ENCODE measurements around the gene NRTN.
A peak's percentile ranks its signal among the peaks of the same experiment; 100 is the strongest.

NRTN gene

DNA sequence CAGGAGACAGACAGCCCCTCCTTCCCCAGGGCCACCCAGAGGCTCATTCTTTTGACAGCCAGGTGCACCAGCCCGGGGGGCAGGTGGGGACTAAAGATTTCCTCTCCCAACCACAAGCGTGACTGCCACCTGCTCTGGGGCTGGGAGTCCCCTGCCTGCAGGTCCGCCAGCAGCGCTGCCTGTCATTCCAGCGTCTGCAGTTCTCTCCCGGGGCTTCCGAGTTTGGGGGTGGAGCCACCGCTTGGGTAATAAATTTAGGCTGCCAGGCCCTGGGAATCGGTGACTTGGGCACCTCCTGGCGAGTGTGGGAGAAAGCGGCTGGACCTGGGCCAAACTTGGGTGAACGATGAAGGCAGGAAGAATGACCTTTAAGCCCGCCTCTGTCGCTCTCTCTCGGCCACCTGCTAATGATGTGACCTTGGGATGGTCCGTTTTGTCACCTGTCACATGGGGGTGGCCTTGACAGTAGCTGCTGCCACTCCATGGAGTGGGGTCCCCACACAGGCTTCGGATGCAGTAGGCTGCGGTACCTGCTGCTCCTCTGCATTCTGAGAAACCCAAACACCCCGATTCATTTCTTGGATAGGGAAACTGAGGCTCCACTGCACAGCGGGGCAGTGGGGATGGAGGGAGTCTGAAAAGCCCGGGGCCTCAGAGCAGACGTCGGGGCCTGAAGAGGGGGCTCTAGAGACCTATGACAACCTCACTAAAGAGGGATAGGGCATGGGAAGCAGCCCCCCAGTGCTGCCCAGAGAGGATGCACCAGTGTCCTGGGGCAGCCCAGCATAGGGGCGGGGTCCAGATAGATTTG, 21.9 kb downstream of the NRTN start:
- no peak for DNase-seq
- no peak overlapping the region for H3K27ac ChIP-seq
- H3K36me3 ChIP-seq (replicated peaks): no peaks in the 10 kb centered on the region
- in situ Hi-C loops (cut with HindIII; ENCODE audit: low pct_ligation_motif_present, low sequenced_read_pairs): no loop called here
- TF ChIP-seq, protein P1, sequence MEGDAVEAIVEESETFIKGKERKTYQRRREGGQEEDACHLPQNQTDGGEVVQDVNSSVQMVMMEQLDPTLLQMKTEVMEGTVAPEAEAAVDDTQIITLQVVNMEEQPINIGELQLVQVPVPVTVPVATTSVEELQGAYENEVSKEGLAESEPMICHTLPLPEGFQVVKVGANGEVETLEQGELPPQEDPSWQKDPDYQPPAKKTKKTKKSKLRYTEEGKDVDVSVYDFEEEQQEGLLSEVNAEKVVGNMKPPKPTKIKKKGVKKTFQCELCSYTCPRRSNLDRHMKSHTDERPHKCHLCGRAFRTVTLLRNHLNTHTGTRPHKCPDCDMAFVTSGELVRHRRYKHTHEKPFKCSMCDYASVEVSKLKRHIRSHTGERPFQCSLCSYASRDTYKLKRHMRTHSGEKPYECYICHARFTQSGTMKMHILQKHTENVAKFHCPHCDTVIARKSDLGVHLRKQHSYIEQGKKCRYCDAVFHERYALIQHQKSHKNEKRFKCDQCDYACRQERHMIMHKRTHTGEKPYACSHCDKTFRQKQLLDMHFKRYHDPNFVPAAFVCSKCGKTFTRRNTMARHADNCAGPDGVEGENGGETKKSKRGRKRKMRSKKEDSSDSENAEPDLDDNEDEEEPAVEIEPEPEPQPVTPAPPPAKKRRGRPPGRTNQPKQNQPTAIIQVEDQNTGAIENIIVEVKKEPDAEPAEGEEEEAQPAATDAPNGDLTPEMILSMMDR (IDR thresholded peaks at IDR 0.05; ENCODE audit: low read depth, low read length, missing control alignments): no peak
- H3K4me3 ChIP-seq (ENCODE audit: low read depth, low read length): no peak overlapping the region
- H3K27me3 ChIP-seq (replicated peaks): peaks cover 2% of the 10 kb centered on the region

DNA sequence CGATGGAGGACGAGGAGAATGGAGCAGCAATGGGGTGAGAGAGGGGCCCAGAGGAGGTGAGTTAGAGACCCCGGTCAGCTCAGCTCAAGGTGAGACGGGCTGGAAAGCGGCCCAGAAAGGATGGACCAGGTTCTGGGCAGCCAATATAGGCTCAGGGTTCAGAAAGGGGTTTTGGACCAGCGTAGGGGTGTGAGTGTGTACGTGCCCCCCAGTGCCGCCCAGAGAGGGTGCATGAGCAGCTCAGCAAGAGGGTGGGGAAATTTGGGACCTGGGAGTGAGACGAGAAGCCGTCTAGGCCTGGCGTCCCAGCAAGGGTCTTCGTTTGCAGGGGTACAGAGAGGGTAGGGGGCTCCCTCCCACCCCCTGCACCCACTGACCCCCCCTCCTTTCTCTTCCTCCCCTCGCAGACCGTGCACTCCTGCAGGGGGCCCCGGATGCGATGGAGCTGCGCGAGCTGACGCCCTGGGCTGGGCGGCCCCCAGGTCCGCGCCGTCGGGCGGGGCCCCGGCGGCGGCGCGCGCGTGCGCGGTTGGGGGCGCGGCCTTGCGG, 22.5 kb downstream of the NRTN start:
- Histone ChIP-seq H3K27ac (no peak overlapping the region), H3K36me3 (replicated peaks) (no peaks in the 10 kb centered on the region), H3K27me3 (replicated peaks) (peaks cover 2% of the 10 kb centered on the region), H3K4me3 (ENCODE audit: low read depth, low read length) (peak overlapping the region; percentile 37)
- in situ Hi-C loops (cut with HindIII; ENCODE audit: low pct_ligation_motif_present, low sequenced_read_pairs): no loop called here
- no peak for DNase-seq
- TF ChIP-seq, protein P1 (IDR thresholded peaks at IDR 0.05; ENCODE audit: low read depth, low read length, missing control alignments): no peak

DNA sequence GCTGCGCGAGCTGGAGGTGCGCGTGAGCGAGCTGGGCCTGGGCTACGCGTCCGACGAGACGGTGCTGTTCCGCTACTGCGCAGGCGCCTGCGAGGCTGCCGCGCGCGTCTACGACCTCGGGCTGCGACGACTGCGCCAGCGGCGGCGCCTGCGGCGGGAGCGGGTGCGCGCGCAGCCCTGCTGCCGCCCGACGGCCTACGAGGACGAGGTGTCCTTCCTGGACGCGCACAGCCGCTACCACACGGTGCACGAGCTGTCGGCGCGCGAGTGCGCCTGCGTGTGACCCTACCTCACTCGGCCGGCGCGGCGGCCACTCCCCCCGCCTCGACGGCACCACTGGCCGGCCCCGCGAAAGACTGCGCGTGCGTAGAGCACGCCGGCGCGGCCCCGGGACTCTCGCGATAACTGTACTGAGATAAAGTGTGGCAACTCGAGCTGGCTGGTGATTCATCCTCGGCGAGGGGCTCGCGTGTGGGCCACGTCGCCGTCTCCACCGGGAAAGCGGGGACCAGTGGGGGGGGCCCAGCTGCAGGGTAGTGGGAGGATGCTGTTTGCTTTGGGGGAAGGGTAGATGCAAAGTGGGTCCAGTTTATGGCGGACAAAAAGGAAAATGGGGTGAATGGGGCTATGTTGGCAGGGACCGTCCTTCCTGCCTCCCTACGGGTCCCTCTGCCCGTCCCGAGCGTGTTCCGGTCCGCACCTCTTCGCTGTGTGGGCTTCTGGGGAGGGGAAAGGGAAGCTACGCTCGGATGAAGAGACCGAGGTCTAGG, 23.2 kb downstream of the NRTN start:
- TF ChIP-seq, protein P1 (IDR thresholded peaks at IDR 0.05; ENCODE audit: low read depth, low read length, missing control alignments): no peak
- Histone ChIP-seq H3K27me3 (replicated peaks) (peaks cover 2% of the 10 kb centered on the region), H3K4me3 (ENCODE audit: low read depth, low read length) (peak overlapping the region; percentile 61), H3K27ac (peak overlapping the region; percentile 28), H3K36me3 (replicated peaks) (no peaks in the 10 kb centered on the region)
- in situ Hi-C loops (cut with HindIII; ENCODE audit: low pct_ligation_motif_present, low sequenced_read_pairs): no loop called here
- DNase-seq: peak; percentile 91

DNA sequence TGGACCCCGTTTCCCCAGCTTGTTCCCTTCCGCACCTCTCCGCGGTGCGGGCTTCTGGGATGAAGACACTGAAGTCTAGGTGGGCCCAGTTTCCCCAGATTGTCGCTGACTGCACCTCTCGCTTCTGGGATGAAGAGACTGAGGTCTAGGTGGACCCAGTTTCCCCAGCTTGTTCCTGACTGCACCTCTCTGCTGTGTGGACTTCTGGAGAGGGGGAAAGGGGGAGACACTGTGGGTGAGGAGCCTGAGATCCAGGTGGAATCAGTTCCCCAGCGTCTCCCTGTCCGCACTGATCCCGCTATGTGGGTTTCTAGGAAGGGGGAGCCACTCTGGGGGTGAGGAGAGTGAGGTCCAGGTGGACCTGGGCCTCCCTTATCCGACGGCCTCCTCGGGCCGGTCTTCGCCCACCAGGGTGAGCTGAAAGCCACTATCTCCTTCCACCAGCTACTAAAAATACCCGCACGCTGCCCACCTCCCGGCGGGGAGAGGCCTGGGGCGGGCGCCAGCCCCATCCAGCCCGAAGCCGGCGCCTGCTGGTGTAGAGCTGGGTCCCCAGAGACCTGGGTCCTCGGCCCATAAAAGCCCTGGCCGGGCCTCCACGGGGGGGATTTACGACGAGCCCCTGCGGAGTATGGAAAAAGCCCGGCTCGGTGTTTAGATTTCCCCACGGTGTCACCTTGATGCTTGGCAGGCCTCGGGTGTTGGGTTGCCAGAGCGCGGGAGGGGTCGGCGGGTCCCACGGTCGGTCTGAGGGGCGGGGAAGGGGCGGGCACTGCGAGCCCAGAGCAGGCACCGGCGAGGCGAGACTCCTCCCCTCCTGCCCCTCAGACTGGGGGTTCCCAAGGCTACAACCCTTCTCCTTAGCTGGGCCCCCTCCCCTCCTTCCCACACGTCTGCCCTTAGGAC, 24.0 kb downstream of the NRTN start:
- DNase-seq: no peak
- Histone ChIP-seq H3K27ac (peak overlapping the region; percentile 28), H3K4me3 (ENCODE audit: low read depth, low read length) (peak overlapping the region; percentile 61), H3K36me3 (replicated peaks) (no peaks in the 10 kb centered on the region), H3K27me3 (replicated peaks) (peaks cover 2% of the 10 kb centered on the region)
- TF ChIP-seq, protein P1 (IDR thresholded peaks at IDR 0.05; ENCODE audit: low read depth, low read length, missing control alignments): no peak
- in situ Hi-C loops (cut with HindIII; ENCODE audit: low pct_ligation_motif_present, low sequenced_read_pairs): no loop called here

DNA sequence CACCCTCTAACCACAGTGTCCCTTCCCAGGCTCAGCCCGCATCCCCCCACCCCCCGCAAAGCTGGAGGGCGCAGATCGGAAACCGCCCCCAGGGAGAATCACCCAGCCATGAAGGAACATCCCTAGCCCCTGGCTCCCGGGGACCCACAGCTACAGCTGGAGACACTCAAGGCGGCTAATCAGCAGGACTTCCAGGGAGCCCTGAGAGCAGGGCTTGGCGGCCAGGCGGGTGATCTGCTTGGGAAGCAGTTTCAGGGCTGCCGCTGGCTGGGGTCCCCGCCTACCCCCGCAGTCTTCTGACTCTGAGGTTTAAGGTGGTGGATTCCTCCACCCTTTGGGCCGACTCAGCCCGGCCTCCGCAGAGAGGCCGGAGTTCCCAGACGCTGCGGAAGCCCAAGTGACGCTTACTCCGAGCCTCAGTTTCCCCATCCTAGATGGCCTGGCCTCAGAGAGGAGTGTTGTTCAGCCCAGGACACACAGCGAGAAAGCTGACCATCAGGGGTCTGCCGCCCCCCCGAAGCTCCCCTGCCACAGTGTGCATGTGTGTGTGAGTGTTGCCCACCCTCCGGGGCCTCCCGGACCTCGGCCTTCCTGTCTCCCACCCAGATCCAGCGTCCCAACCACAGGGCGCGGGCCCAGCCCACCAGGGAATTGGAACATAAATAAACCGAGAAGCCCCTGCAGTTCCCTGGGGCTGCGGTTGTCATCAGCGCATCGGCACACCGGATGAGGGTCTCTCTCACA, 24.9 kb downstream of the NRTN start:
- no peak overlapping the region for H3K27ac ChIP-seq
- no peak overlapping the region for H3K4me3 ChIP-seq (ENCODE audit: low read depth, low read length)
- DNase-seq: no peak
- H3K36me3 ChIP-seq (replicated peaks): no peaks in the 10 kb centered on the region
- in situ Hi-C loops (cut with HindIII; ENCODE audit: low pct_ligation_motif_present, low sequenced_read_pairs): no loop called here
- H3K27me3 ChIP-seq (replicated peaks): peaks cover 2% of the 10 kb centered on the region
- TF ChIP-seq, protein P1 (IDR thresholded peaks at IDR 0.05; ENCODE audit: low read depth, low read length, missing control alignments): no peak
